Myocyte (in vitro differentiated cells): Measurements from ENCODE around the gene RTBDN. TPM values are rescaled to one million over a fixed set of nuclear protein-coding genes. Genes with fewer than 3 reads are reported as not detected.

Experiments
- DNase-seq: peaks from one replicate; pipeline ENCODE4 v3.0.0-alpha.2; 2012; ENCODE audit warnings: low read depth
- polyA plus RNA-seq: library from polyadenylated mRNA; unstranded; fragments of >200 nt; gene quantifications from one replicate; pipeline ENCODE4 v1.2.1, GENCODE V29; 2012; ENCODE audit warnings: missing spikeins
- total RNA-seq: library from RNA; depleted of rRNA; stranded (reverse); fragments of >200 nt; gene quantifications from 2 replicates; pipeline ENCODE4 v1.2.3, GENCODE V29; 2014

Gene RTBDN
- not detected in 2 replicates for total RNA-seq
- polyA plus RNA-seq: not detected

DNA sequence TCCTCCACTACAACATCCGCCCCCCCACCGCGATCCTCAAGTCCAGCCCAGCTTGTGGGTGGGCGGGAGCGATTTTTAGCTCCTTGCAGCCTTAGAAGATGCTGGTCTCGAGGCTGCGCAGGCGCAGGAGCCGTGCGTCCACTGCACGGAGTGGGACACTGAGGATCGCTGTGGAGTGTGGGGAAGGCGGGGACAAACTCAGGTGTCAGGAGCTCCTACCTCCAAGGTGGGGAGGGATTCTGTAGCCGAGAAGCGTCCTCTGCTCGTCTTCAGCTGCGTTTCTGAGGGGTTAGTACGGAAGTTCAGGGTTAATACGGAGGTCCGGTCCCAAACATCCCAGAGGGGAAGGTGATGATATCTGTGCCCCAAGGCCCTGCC is at the start of gene RTBDN:
TSS of gene RTBDN (minus strand) at position 14 of the 378 bp plus-strand sequence. CDS start 4,600 bp downstream, outside the sequence.
- no peak for DNase-seq

DNA sequence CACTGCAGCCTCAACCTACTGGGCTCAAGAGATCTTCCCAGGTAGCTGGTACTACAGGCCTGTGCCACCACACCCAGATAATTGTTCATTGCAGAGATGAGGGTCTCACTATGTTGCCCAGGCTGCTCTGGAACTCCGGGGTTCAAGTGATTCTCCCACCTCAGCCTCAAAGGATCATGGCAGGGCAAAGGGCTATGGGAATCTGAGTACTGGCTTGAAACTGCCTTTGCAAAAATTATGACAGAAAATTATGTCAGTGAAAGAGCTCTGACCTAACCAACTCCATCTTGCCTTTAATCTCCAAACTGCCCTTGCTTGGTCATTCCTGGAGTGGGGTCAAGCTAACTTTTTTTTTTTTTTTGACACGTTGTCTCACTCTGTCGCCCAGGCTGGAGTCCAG is 48.2 kb upstream of the RTBDN start:
- DNase-seq: no peak

DNA sequence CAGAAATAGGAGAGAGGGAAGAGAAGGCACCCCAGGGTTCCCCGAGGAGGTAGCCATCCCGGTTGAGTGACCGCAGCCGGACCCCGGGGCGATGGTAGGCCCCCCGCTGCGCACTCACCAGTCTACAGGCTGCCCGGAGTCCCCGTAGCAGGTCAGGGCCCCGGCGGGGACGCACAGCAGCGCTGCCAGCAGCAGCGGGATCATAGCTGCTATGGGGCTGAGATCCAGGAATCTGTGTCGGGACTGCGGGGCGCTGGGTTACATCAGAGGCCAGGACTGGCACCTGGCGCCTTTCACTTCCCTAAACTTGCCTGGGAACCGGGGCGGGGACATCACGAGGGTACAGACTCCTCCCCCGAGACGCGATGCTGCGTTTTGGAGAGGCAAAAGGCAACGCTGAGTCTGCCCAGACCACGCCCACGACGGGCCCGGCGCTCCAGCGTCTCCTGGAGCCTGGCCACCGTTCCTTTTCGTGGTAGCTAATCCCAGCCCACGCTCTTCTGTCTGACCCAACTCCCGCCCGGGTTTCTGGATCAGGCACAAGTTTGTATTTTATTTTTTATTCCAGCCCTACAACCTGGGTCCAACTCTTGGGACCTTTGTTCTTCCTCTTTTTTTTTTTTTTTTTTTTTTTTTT is 46.9 kb upstream of the RTBDN start, which contains the start of gene DNASE2:
TSS of gene DNASE2 (minus strand) at position 278 of the 637 bp plus-strand sequence. CDS start at position 204, 74 bp downstream.
- DNase-seq: peak; percentile 96

DNA sequence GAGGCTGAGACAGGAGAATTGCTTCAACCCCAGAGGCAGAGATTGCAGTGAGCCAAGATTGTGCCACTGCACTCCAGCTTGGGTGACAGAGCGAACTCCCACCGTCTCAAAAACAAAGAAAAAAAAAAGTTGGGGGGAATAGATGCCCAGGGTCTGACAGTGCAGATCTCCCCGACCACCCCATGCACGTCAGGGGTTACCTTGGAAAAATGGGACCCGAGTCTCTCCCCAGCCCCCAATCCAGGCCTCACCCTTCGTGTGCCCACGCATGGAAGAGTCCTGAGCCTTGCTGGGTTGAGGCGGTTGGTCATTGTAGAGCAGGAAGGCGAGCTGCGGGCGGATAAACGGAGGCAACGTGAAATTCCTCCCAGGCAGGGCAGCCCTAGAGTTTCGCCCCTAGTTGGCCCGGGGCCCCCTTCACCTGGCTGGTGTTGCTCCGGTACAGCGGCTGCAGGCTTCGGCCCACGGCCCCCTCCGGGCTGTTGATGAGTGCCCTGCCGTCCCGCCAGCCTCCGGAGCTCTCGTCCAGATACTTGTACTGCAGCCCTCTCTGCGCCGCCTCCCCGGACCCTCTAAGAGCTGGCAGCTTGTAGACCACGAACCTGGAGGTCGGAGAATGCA is 46.3 kb upstream of the RTBDN start:
- DNase-seq: no peak

DNA sequence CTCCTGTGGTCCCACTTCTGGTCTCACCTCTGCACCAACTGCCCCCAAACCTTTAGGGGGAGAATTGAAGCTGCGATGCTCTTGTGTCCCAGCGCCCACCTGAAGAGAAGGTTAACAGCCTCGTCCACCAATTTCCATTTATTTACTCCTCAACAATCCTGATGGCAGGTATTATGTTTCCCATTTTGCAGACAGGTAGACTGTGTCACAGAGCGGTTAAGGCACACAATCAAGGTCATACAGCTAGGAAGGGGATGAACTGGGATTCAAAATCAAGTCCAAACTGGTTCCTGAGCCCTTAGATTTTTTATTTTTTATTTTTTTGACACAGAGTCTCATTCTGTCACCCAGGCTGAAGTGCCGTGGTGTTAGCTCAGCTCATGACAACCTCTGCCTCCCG is 40.7 kb upstream of the RTBDN start:
- no peak for DNase-seq

DNA sequence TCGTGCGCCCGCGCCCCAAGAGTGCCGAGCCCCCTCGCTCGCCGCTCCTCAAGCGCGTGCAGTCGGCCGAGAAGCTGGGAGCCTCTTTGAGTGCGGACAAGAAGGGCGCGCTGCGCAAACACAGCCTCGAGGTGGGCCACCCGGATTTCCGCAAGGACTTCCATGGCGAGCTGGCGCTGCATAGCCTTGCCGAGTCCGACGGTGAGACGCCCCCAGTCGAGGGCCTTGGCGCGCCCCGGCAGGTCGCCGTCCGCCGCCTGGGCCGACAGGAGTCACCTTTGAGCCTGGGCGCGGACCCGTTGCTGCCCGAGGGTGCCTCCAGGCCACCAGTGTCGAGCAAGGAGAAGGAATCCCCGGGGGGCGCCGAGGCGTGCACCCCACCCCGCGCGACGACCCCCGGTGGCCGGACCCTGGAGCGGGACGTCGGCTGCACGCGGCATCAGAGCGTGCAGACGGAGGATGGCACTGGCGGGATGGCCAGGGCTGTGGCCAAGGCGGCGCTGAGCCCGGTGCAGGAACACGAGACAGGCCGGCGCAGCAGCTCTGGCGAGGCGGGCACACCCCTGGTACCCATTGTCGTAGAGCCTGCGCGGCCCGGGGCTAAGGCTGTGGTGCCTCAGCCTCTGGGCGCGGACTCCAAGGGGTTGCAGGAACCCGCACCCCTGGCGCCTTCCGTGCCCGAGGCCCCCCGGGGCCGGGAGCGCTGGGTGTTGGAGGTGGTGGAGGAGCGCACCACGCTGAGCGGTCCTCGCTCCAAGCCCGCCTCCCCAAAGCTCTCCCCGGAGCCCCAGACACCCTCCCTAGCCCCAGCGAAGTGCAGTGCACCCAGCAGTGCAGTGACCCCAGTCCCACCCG is 39.7 kb upstream of the RTBDN start:
- DNase-seq: no peak

DNA sequence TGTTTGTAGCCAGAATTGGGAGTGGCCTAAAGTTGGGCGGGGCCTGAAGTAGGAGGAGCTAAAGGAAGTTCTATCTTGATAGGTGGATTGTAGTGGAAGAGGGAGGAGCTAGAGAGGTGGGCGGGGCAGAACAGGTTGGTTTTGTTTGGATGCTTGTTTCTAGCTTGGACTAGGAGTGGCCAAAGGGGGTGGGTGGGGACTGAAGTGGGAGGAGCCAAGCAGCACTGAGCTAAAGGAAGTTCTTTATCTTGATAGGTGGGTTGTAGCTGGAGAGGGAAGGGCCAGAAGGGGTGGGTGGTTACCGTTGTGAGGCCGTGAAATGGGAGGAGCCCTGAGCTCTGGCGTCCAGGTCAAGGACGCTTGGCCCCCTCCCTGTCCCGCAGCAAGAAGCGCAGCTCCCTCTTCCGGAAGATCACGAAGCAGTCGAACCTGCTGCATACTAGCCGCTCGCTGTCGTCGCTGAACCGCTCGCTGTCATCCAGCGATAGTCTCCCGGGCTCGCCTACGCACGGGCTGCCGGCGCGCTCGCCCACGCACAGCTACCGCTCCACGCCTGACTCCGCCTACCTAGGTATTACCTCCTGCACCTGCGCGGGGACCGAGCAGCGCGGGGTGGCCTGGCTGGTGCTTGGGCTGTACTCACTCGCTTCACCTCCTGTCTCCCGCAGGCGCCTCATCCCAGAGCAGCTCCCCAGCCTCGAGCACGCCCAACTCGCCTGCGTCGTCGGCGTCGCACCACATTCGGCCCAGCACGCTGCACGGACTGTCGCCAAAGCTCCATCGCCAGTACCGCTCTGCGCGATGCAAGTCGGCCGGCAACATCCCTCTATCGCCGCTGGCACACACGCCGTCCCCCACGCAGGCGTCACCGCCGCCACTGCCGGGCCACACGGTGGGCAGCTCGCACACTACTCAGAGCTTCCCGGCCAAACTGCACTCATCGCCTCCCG is 38.8 kb upstream of the RTBDN start:
- DNase-seq: no peak

DNA sequence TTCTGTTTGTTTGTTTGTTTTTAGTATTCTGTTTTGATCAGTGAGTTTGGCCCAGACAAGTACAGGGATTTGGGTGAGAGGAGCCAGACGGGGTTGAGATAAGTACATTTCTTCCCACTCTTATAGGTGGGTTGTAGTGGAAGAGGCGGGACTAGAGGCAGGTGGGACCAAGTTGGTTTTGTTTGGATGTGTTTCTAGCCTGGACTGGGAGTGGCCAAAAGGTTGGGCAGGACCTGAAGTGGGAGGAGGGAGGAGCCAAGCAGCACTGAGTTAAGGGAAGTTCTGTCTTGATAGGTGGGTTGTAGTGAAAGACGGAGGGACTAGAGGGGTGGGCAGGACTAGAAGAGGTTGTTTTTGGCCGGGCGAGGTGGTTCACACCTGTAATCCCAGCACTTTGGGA is 37.9 kb upstream of the RTBDN start:
- DNase-seq: no peak

DNA sequence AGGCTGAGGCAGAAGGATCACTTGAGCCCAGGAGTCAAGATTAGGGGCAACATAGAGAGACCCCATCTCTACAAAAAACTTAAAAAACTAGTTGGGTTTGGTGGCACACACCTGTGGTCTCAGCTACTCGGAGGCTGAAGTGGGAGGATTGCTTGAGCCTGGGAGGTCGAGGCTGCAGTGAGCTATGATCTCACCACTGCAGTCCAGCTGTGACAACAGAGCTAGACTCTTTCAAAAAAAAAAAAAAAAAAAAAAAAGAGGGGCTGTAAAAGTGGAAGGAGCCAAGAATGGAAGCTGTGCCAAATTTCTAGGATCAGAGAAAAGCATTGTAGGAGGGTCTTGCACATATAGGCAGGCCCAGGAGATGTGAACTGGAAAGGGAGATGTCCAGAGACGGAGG is 37.3 kb upstream of the RTBDN start:
- DNase-seq: no peak

DNA sequence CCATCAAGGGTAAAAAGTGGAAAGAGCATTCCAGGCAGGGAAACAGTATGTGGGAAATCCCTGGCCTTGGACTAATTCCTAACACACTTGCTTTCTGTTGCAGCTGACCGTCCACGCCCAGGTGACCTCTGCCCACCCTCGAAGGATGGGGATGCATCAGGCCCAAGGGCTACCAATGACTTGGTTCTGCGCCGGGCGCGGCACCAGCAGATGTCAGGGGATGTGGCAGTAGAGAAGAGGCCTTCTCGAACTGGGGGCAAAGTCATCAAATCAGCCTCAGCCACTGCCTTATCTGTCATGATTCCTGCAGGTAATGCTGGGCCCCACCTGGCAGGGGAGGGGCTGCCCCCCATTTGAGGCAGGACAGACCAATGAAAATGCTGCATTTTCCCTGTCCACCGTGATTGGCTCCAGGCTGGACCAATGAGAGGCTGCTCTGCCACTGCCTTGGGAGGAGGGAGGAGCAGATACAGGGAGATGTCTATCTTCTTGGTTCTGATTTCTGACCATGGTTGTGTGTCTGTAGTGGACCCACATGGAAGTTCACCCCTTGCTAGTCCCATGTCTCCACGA is 34.2 kb upstream of the RTBDN start:
- no peak for DNase-seq

DNA sequence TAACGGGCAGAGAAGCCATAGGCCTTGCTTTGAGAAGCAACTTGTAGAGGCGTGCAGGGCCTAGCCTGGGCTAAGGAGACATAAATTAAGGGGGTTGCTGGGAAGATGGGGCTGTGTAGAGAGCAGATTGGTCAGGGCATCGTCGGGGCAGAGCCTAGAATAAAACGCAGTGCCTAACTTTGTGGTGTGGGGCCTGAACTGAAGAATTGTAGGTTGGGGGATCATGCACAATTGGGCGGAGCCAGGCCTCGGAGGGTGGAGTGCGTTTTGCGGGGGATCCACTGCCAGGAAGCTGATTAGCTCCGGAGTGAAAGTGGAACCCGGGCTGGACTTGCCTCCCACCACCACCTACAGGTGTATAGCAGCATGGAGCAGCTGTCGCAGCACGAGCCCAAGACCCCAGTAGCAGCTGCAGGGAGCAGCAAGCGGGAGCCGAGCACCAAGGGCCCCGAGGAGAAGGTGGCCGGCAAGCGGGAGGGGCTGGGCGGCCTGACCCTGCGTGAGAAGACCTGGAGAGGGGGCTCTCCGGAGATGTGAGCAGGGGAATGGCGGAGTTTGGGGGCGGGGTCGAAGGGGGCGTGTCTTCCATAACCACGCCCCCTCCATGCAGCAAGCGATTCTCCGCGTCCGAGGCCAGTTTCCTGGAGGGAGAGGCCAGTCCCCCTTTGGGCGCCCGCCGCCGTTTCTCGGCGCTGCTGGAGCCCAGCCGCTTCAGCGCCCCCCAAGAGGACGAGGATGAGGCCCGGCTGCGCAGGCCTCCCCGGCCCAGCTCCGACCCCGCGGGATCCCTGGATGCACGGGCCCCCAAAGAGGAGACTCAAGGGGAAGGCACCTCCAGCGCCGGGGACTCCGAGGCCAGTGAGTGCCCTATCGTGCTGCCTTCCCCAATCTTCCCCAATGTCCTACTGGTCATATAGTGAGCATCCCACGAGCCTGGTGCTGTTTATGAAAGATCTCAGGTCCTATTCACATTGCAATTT is 33.0 kb upstream of the RTBDN start:
- DNase-seq: peak; percentile 21

DNA sequence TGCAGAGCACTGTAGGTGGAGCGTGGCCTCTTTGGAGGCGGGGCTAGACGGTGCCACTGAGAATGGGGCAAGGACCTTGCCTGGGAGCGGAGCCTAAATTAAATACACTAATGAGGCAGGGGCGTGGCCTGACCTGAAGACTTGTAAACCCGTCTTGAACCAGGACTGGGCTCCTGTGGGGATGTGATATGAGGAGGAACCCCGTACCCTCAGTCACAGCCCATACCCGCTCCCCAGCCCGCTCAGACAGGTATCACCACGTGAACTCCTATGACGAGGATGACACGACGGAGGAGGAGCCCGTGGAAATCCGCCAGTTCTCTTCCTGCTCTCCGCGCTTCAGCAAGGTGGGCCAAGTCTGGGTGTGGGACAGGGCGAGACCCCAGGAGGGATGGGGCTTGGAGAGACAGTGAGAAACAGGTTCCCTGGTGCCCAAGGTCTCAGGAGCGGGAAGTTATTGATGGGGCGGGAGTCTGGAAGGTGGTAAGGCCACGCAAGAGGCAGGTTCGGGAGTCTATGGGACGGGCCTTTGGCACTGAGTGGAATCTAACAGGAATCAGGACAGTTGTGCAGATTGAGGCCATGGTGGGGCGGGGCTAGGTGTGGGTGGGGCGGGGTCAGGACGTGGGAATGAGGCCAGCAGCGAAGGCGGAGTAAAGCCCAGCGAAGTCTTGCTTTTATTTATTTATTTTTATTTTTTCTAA is 32.2 kb upstream of the RTBDN start:
- DNase-seq: no peak

DNA sequence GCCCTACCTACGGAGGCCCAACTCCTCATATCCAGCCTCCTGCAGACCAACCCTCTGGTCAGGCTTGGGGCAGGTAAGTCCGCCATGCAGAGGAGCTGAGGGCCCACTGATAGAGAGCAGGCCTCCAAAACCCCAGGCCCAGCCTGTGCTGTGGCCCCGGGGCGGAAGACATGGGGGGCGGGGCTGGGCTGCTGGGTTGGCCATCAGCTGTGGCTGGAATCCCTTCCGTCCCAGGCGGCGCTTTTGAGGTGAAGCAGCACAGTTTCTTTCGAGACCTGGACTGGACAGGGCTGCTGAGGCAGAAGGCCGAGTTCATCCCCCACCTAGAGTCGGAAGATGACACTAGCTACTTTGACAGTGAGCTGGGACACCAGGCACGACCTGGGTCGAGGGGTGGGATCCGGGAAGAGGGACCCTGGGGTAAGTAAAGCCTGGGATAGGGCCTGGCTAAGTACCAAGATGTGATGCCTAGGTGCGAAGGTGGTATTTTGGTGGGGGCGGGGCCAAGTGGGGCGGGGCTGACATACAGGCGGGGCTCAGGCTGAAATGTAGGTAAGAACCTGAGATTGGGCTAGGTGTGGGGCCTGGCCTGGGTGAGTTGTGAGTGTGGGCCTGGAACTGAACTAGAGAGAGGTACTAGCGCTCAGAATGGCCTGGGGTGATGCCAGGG is 31.5 kb upstream of the RTBDN start:
- DNase-seq: no peak

DNA sequence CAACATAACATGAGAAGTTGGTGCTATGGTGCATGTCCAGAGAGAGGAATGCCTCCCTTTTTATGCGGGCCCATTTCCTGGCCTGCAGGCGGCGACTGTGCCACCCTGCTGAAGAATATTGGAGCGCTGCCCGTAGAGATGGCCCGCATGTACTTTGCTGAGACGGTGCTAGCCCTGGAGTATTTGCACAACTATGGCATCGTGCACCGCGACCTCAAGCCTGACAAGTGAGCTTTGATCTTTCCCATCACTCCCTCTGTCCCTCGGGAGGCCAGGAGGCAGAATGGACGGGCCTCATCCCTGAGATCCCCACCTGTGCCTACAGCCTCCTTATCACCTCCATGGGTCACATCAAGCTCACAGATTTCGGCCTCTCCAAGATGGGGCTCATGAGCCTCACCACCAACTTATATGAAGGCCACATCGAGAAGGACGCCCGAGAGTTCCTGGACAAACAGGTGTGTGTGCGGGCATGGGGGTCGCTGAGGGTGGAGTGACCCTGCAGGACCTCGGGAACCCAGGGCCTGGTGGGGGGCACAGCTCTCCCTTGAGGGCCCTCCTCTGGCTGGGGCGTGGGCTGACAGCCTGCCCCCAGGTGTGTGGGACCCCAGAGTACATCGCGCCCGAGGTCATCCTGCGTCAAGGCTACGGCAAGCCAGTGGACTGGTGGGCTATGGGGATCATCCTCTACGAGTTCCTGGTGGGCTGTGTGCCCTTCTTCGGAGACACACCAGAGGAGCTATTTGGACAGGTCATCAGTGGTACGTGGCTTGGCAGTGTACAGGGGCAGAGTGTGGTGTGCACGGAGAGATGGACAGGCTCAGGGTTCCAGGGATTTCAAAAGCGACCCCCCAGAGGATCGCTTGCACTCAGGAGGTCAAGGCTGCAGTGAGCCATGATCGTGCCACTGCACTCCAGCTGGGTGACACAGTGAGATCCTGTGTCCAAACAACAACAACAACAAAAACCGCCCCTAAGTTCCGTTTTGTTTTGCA is 30.6 kb upstream of the RTBDN start:
- DNase-seq: no peak

DNA sequence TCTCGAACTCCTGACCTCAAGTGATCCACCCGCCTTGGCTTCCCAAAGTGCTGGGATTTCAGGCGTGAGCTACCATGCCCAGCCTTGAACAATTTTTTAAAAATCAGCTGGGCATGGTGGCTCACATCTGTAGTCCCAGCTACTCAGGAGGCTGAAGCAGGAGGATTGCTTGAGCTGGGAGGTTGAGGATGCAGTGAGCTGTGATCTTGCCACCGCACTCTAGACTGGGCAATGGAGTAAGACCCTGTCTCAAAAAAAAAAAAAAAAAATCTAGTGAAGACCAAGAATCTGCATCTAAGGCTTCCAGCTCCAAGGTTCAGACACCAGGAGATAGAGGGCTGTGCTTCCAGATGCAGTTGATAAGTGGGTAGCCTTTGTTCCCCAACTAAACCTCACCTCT is 29.8 kb upstream of the RTBDN start:
- no peak for DNase-seq

DNA sequence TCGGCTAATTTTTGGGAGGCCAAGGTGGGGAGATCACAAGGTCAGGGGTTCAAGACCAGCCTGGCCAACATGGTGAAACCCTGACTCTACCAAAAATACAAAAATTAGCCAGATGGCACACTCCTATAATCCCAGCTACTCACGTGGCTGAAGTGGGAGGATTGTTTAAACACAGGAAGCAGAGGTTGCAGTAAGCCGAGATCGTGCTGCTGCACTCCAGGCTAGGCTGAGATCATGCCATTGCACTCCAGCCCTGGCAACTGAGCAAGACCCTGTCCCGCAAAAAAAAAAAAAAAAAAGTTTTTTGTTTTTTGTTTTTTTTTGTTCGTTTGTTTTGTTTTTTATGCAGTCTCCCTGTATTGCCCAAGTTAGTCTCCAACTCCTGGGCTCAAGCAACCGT is 25.2 kb upstream of the RTBDN start:
- no peak for DNase-seq
